Caco-2 (cell line): ENCODE measurements around the gene PHF20. TPM values are rescaled to one million over a fixed set of nuclear protein-coding genes. Genes with fewer than 3 reads are reported as not detected.
"Not testable (repeated sequence)": the region's sequence is repeated elsewhere in the genome, so short reads cannot be mapped to it uniquely, and the experiment has no call there.

Source experiments
- Bru-seq: library from RNA; stranded (reverse); fragments of 400-500 nt; gene quantifications from one replicate; lab custom pipeline; 2021; lab: Mats Ljungman, UMichigan
- BruChase-seq, 2 experiments: library from RNA; stranded (reverse); fragments of 400-500 nt; gene quantifications; one replicate each; lab custom pipeline; 2021; lab: Mats Ljungman, UMichigan
- BruUV-seq: library from RNA; stranded (reverse); fragments of 400-500 nt; replicated peaks from 2 replicates; lab custom pipeline; 2021; lab: Mats Ljungman, UMichigan
- CTCF ChIA-PET: fragments of 300-600 bp; sonication (Branson Sonifier 250); formaldehyde crosslinking; loops from one replicate; lab custom pipeline; 2022; ENCODE audit warnings: antibody characterized with exemption; lab: Charles Lee
- POLR2A ChIA-PET: fragments of 300-600 bp; sonication (Branson Sonifier 250); formaldehyde crosslinking; loops from one replicate; lab custom pipeline; 2022; ENCODE audit warnings: antibody characterized with exemption; lab: Charles Lee
- DNase-seq, 2 experiments: peaks; one replicate each; pipeline versions ENCODE4 v3.0.0 to v3.0.0-alpha.2; 2020 to 2022
- H3K27me3 ChIP-seq: replicated peaks from 2 replicates; pipeline ENCODE4 v1.6.0; 2011; ENCODE audit warnings: low read length; ENCODE audit not compliant: control insufficient read depth, insufficient read depth
- H3K36me3 ChIP-seq: 2 replicates; pipeline ENCODE4 v1.5.1; 2011; ENCODE audit warnings: low read length; ENCODE audit not compliant: control insufficient read depth, insufficient read depth
- H3K4me1 ChIP-seq: fragments of 250-450 bp; sonication (Bioruptor Pico); 2 replicates; pipeline ENCODE4 v1.5.1; 2020; ENCODE audit warnings: mild to moderate bottlenecking
- H3K4me3 ChIP-seq: 2 replicates; pipeline ENCODE4 v1.5.1; 2011; ENCODE audit warnings: low read depth, mild to moderate bottlenecking, control low read depth, low read length
- H3K9me3 ChIP-seq: fragments of 250-450 bp; sonication (Bioruptor Pico); 2 replicates; pipeline ENCODE4 v1.5.1; 2020; ENCODE audit warnings: mild to moderate bottlenecking, moderate library complexity
- H3K27ac Mint-ChIP-seq: one replicate; pipeline ENCODE4 v1.8.0; 2022; ENCODE audit warnings: mixed read lengths; ENCODE audit not compliant: unreplicated experiment
- H3K27me3 Mint-ChIP-seq: one replicate; pipeline ENCODE4 v1.8.0; 2022; ENCODE audit warnings: mixed read lengths; ENCODE audit not compliant: insufficient read depth, unreplicated experiment
- H3K36me3 Mint-ChIP-seq: one replicate; pipeline ENCODE4 v1.8.0; 2022; ENCODE audit warnings: mild to moderate bottlenecking, mixed read lengths; ENCODE audit not compliant: insufficient read depth, unreplicated experiment
- H3K4me1 Mint-ChIP-seq: one replicate; pipeline ENCODE4 v1.8.0; 2022; ENCODE audit warnings: low read depth, mixed read lengths; ENCODE audit not compliant: unreplicated experiment
- H3K4me3 Mint-ChIP-seq: one replicate; pipeline ENCODE4 v1.8.0; 2022; ENCODE audit warnings: mild to moderate bottlenecking, moderate library complexity, mixed read lengths; ENCODE audit not compliant: unreplicated experiment
- H3K9me3 Mint-ChIP-seq: one replicate; pipeline ENCODE4 v1.8.0; 2022; ENCODE audit warnings: mixed read lengths; ENCODE audit not compliant: unreplicated experiment
- intact Hi-C: fragments of 100-400 bp; cut with micrococcal nuclease; formaldehyde crosslinking; loops from one replicate; pipeline ENCODE4 v1.10.0; 2022; ENCODE audit not compliant: unreplicated experiment
- long read RNA-seq: library from polyadenylated mRNA; stranded (forward); transcript quantifications from one replicate; pipeline ENCODE4 v2.0.0, GENCODE V29; 2022
- total RNA-seq: library from RNA; stranded (reverse); gene quantifications from 2 replicates; pipeline ENCODE4 v1.2.3, GENCODE V29; 2022
- TF ChIP-seq, protein P1 (sequence below), 2 experiments: fragments of 200-600 bp in 1 of 2; IDR thresholded peaks; 1 replicate in 1 of 2; 2 replicates in 1 of 2; pipeline versions ENCODE4 v1.5.1 to v1.8.0; 2011 to 2022; ENCODE audit warnings: antibody characterized with exemption in 1 of 2, control low read depth in 1 of 2, inconsistent platforms in 1 of 2, low read depth in 1 of 2, low read length in 1 of 2, mild to moderate bottlenecking in 1 of 2, moderate library complexity in 1 of 2; ENCODE audit not compliant: insufficient read depth in 1 of 2, severe bottlenecking in 1 of 2, unreplicated experiment in 1 of 2

Gene PHF20
- total RNA-seq (101 and 109 TPM in 2 replicates), Bru-seq, nascent RNA (percentile 88 among the genes with signal in this experiment), BruChase-seq, experiment 1, labeled RNA remaining after a 2-hour chase (percentile 87 among the genes with signal in this experiment), BruChase-seq, experiment 2, labeled RNA remaining after a 6-hour chase (percentile 85 among the genes with signal in this experiment)
- long read RNA-seq, full-length matches to known transcripts = 33 of 91 reads
- long read RNA-seq, partial matches to known transcripts = 30 of 91 reads
- long read RNA-seq, other reads (novel, unspliced or antisense) = 28 of 91 reads

DNA sequence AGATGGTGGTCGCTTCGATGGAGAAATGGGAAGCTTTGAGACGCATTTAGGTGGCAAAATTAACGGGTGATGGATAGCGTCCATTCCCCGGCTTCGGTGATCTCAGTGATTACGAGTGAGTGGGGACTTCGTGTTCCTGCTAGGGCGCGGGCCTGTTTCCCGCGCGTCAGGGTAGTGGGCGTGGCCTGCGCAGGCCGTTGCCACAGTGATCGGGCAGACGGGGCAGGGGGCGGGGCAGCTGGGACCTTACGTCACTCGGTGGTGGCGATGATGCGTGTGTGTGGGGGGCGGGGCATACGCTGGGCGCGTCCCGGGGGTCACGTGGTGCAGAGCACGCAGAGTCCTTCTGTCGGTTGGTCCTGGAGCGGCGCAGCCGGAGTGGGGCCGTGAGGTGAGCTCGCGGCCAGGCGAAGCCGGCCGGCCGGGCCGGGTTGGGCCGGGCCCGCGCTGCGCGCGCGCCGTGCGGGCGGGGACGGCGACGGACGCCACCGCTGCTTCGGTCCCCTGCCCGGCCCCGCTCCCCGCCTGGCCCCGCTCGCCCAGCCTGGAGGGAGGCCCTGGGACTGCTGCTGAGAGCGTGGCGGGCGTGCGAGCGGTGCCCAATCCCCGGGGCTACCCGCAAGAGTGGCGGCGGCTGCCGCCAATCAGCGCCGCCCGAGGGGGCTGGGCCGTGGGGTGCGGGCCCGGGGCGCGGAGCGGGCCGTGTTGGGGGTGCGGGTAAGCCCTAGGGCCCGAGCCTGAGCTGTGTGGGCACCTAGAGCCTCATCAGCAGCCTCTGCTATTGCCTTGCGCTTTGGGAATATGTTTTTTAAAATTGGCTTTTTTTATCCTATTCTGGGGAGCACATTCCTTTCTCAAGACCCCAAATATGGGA, at the start of gene PHF20:
PHF20 (plus strand) TSS at position 327 of the 874 bp plus-strand sequence. CDS start 29,508 bp downstream, outside the sequence.
- Histone ChIP-seq H3K4me3 (peak within 1 kb of the TSS; percentile 73), H3K27me3 (no peaks in the 10 kb centered on the region), H3K36me3 (peaks cover 3% of the 10 kb centered on the region; the same call in 1 of the 2 replicates), H3K4me1 (peaks cover 58% of the 10 kb centered on the region), H3K9me3 (no peaks in the 10 kb centered on the region)
- DNase-seq = peak; percentile 100
- Mint-ChIP-seq H3K27me3 (no peaks in the 10 kb centered on the region), H3K36me3 (peaks cover 47% of the 10 kb centered on the region), H3K4me1 (peaks cover 54% of the 10 kb centered on the region), H3K9me3 (no peaks in the 10 kb centered on the region), H3K4me3 (peak within 1 kb of the TSS; percentile 80), H3K27ac (peak within 1 kb of the TSS; percentile 90)
- TF ChIP-seq, protein P1, sequence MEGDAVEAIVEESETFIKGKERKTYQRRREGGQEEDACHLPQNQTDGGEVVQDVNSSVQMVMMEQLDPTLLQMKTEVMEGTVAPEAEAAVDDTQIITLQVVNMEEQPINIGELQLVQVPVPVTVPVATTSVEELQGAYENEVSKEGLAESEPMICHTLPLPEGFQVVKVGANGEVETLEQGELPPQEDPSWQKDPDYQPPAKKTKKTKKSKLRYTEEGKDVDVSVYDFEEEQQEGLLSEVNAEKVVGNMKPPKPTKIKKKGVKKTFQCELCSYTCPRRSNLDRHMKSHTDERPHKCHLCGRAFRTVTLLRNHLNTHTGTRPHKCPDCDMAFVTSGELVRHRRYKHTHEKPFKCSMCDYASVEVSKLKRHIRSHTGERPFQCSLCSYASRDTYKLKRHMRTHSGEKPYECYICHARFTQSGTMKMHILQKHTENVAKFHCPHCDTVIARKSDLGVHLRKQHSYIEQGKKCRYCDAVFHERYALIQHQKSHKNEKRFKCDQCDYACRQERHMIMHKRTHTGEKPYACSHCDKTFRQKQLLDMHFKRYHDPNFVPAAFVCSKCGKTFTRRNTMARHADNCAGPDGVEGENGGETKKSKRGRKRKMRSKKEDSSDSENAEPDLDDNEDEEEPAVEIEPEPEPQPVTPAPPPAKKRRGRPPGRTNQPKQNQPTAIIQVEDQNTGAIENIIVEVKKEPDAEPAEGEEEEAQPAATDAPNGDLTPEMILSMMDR (IDR thresholded peaks at IDR 0.05; ENCODE audit: insufficient read depth in 1 of 2, low read depth in 1 of 2, low read length in 1 of 2, severe bottlenecking in 1 of 2, unreplicated experiment in 1 of 2) = no peak
- CTCF ChIA-PET = interaction anchor here (0.6 to 1.9 kb wide), 7 partner anchors 25 to 182 kb away, joined by 3 to 18 read pairs (median 3); partner anchors contain the start of genes RBM39 and SCAND1
- intact Hi-C loops = loop anchor here (1.0 to 5.0 kb wide), 3 partner anchors 30 to 155 kb away; partner anchors contain the start of genes RBM39 and SPAG4
- BruUV-seq = no TSS peak
- POLR2A ChIA-PET = interaction anchor here (0.5 to 3.1 kb wide), 20 partner anchors 18 to 1660 kb away, joined by 3 to 161 read pairs (median 4); partner anchors contain the start of genes CEP250, EIF2S2, EIF6 and ERGIC3

DNA sequence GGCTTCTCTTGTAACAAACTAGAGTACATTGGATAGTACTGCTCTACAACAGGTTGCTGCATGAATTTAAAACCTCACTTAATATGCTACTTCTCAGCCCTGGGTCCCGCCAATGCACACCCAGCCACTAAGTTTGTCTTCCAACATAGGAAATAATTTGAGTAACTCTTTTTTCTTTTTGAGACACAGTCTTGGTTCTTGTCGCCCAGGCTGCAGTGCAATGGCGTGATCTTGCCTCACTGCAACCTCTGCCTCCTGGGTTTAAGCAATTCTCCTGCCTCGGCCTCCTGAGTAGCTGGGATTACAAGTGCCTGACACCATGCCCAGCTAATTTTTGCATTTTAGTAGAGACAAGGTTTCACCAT, 48.6 kb upstream of the PHF20 start:
- H3K4me3 Mint-ChIP-seq, H3K27ac Mint-ChIP-seq, BruUV-seq, H3K27me3 ChIP-seq, H3K9me3 Mint-ChIP-seq, H3K9me3 ChIP-seq, H3K4me3 ChIP-seq, POLR2A ChIA-PET, intact Hi-C loops, H3K27me3 Mint-ChIP-seq: not testable (repeated sequence)
- Mint-ChIP-seq H3K4me1 (peaks cover 22% of the 10 kb centered on the region), H3K36me3 (peaks cover 100% of the 10 kb centered on the region)
- peaks cover 11% of the 10 kb centered on the region; the same call in 1 of the 2 replicates for H3K4me1 ChIP-seq
- CTCF ChIA-PET = interaction anchor here (1.0 kb wide), 1 partner anchor 19 kb away, joined by 3 read pairs; the partner anchor contains the start of gene RBM39
- H3K36me3 ChIP-seq = peaks cover 39% of the 10 kb centered on the region
- DNase-seq = peak in 1 of 2 experiments; percentile 14

DNA sequence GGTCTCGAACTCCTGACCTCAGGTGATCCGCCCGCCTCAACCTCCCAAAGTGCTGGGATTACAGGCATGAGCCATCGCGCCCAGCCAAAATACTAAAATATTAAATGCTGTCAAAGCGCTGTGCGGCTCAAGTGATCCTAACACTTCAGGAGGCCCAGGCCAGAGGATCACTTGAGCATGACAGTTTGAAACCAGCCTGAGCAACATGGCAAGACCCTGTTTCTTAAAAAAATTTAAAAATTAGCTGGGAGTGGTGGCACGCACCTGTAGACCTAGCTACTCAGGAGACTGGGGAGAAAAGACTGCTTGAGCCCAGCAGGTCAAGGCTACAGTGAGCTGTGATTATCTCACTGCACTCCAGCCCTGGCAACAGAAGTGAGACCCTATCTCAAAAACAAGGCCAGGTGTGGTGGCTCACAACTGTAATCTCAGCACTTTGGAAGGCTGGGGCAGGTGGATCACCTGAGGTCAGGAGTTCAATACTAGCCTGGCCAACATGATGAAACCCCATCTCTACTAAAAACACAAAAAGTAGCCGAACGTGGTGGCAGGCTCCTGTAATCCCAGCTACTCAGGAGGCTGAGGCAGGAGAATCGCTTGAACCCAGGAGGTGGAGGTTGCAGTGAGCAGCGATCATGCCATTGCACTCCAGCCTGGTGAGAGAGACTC, 48.0 kb upstream of the PHF20 start:
- H3K4me1 Mint-ChIP-seq = peaks cover 22% of the 10 kb centered on the region
- H3K9me3 Mint-ChIP-seq, H3K4me3 ChIP-seq, BruUV-seq, H3K27me3 Mint-ChIP-seq, intact Hi-C loops, H3K9me3 ChIP-seq, H3K27me3 ChIP-seq, H3K4me3 Mint-ChIP-seq: not testable (repeated sequence)
- peak in 1 of 2 experiments; percentile 11 for DNase-seq
- ChIA-PET CTCF (interaction anchor here (1.0 kb wide), 1 partner anchor 18 kb away, joined by 3 read pairs; the partner anchor contains the start of gene RBM39), POLR2A (interaction anchor here (0.6 kb wide), 1 partner anchor 15 kb away, joined by 4 read pairs; no protein-coding TSS in a partner anchor)
- Histone ChIP-seq H3K36me3 (peaks cover 37% of the 10 kb centered on the region), H3K4me1 (peaks cover 11% of the 10 kb centered on the region; the same call in 1 of the 2 replicates)
- H3K36me3 Mint-ChIP-seq = peaks cover 100% of the 10 kb centered on the region
- peak overlapping the region; percentile 42 for H3K27ac Mint-ChIP-seq
